PC-9 (cell line): ENCODE results near the gene MCM7. TPM values are rescaled to one million over a fixed set of nuclear protein-coding genes. Genes with fewer than 3 reads are reported as not detected.

ENCODE experiments used
- BruUV-seq: library from RNA; stranded (reverse); fragments of 400-500 nt; replicated peaks from 2 replicates; lab custom pipeline; 2021; lab: Mats Ljungman, UMichigan
- CTCF ChIA-PET: fragments of 300-600 bp; sonication (Branson Sonifier 250); formaldehyde crosslinking; loops from one replicate; lab custom pipeline; 2022; ENCODE audit warnings: antibody characterized with exemption; lab: Charles Lee
- POLR2A ChIA-PET: fragments of 300-600 bp; sonication (Branson Sonifier 250); formaldehyde crosslinking; loops from one replicate; lab custom pipeline; 2022; ENCODE audit warnings: antibody characterized with exemption; ENCODE audit not compliant: unreplicated experiment; lab: Charles Lee
- DNase-seq, 2 experiments: peaks; one replicate each; pipeline versions ENCODE4 v3.0.0 to v3.0.0-alpha.2; 2015 to 2022; ENCODE audit warnings: mixed read lengths in 1 of 2
- H2AFZ ChIP-seq: fragments of 200-600 bp; sonication (generic); 2 replicates; pipeline ENCODE4 v1.8.1; 2017; ENCODE audit warnings: antibody characterized with exemption
- H3F3A ChIP-seq: fragments of 200-600 bp; sonication (generic); 2 replicates; pipeline ENCODE4 v1.8.1; 2017; ENCODE audit warnings: antibody characterized with exemption, mild to moderate bottlenecking, low read depth; ENCODE audit not compliant: insufficient read depth
- H3K27ac ChIP-seq: fragments of 200-600 bp; sonication (generic); 2 replicates; pipeline ENCODE4 v1.6.1; 2016; ENCODE audit warnings: mixed run types
- H3K27me3 ChIP-seq: fragments of 200-600 bp; sonication (generic); 2 replicates; pipeline ENCODE4 v1.6.1; 2016; ENCODE audit warnings: low read depth, mixed run types; ENCODE audit not compliant: insufficient read depth
- H3K36me3 ChIP-seq: fragments of 200-600 bp; sonication (generic); 2 replicates; pipeline ENCODE4 v1.6.1; 2016; ENCODE audit warnings: low read depth, mixed run types
- H3K4me1 ChIP-seq: fragments of 200-600 bp; sonication (generic); replicated peaks from 2 replicates; pipeline ENCODE4 v1.6.1; 2016; ENCODE audit warnings: mixed run types; ENCODE audit not compliant: insufficient read depth
- H3K4me2 ChIP-seq: fragments of 200-600 bp; sonication (generic); 2 replicates; pipeline ENCODE4 v1.6.1; 2017; ENCODE audit warnings: mixed run types
- H3K4me3 ChIP-seq: fragments of 200-600 bp; sonication (generic); 2 replicates; pipeline ENCODE4 v1.6.1; 2016; ENCODE audit warnings: mixed run types
- H3K79me2 ChIP-seq: fragments of 200-600 bp; sonication (generic); 2 replicates; pipeline ENCODE4 v1.6.1; 2017; ENCODE audit warnings: low read depth, mixed run types
- H3K9me2 ChIP-seq: fragments of 200-600 bp; sonication (generic); 2 replicates; pipeline ENCODE4 v1.8.1; 2017; ENCODE audit warnings: mild to moderate bottlenecking; ENCODE audit not compliant: insufficient read depth
- H3K9me3 ChIP-seq: fragments of 200-600 bp; sonication (generic); 2 replicates; pipeline ENCODE4 v1.8.1; 2016; ENCODE audit warnings: low read depth; ENCODE audit not compliant: insufficient read depth
- H4K20me1 ChIP-seq: fragments of 200-600 bp; sonication (generic); 2 replicates; pipeline ENCODE4 v1.8.1; 2017; ENCODE audit not compliant: insufficient read depth
- EZH2 ChIP-seq: fragments of 200-600 bp; sonication (generic); IDR thresholded peaks from 2 replicates; pipeline ENCODE4 v1.8.0; 2017; ENCODE audit warnings: antibody characterized with exemption, low read depth
- intact Hi-C: fragments of 100-400 bp; cut with micrococcal nuclease; formaldehyde crosslinking; loops from one replicate; pipeline ENCODE4 v1.10.0; 2022; ENCODE audit not compliant: unreplicated experiment
- total RNA-seq: library from RNA; stranded (reverse); gene quantifications from 2 replicates; pipeline ENCODE4 v1.2.3, GENCODE V29; 2021
- TF ChIP-seq, protein P1 (sequence below): fragments of 200-600 bp; sonication (generic); conservative IDR thresholded peaks from 2 replicates; pipeline ENCODE4 v1.6.1; 2017; ENCODE audit warnings: mixed run types, antibody characterized with exemption, mild to moderate bottlenecking, moderate library complexity

MCM7 gene
- total RNA-seq, 1 experiment from 2014 or later, result 238 TPM

DNA sequence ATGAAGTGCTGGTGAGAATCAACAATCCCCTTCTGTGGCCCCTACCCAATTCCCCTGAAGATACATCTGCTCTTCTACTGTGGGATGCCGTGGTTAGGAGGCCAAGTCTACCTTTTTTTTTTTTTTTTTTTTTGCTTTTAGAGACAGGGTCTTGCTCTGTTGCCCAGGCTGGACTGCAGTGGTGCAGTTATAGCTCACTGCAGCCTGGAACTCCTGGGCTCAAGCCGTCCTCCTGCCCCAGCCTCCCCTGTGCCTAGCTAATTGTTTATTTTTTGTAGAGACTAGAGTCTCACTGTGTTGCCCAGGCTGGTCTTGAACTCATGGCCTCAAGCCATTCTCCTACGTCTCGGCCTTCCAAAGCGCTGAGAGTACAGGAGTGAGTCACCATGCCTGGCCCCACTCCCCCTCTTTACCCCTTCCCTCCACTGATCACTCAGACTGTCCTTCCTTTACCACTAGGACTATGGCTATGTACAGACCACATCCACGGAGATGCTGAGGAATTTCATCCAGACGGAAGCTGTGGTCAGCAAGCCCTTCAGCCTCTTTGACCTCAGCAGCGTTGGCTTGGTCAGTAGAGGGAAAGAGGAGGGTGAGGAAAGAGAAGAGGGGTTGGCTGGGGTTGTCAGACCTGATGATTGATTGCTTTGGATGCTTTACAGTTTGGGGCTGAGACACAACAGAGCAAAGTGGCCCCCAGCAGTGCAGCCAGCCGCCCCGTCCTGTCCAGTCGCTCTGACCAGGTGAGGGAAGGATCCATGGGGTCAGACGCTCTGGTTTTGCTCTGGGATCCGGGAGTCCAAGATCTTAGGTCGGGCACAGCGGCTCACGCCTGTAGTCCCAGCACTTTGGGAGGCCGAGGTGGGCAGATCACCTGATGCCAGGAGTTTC lies 2.0 kb upstream of the MCM7 start:
- peaks cover 31% of the 10 kb centered on the region for H3K79me2 ChIP-seq
- peak overlapping the region; percentile 87 for H3K4me2 ChIP-seq
- no peaks in the 10 kb centered on the region for H3K9me2 ChIP-seq
- ChIA-PET CTCF (interaction anchor here (0.6 kb wide), 2 partner anchors 8 to 22 kb away, joined by 6 read pairs; no protein-coding TSS in a partner anchor), POLR2A (interaction anchor here (0.6 kb wide), 1 partner anchor 21 kb away, joined by 6 read pairs; no protein-coding TSS in a partner anchor)
- peaks cover 22% of the 10 kb centered on the region for H3K36me3 ChIP-seq
- intact Hi-C loops, result no loop called here
- H3K4me1 ChIP-seq, result peaks cover 19% of the 10 kb centered on the region
- H3F3A ChIP-seq, result peaks cover 33% of the 10 kb centered on the region
- H3K4me3 ChIP-seq, result peak overlapping the region; percentile 99; the same call in 1 of the 2 replicates
- H4K20me1 ChIP-seq, result no peaks in the 10 kb centered on the region; the same call in 1 of the 2 replicates
- no peak for TF ChIP-seq EZH2
- TF ChIP-seq, protein P1, sequence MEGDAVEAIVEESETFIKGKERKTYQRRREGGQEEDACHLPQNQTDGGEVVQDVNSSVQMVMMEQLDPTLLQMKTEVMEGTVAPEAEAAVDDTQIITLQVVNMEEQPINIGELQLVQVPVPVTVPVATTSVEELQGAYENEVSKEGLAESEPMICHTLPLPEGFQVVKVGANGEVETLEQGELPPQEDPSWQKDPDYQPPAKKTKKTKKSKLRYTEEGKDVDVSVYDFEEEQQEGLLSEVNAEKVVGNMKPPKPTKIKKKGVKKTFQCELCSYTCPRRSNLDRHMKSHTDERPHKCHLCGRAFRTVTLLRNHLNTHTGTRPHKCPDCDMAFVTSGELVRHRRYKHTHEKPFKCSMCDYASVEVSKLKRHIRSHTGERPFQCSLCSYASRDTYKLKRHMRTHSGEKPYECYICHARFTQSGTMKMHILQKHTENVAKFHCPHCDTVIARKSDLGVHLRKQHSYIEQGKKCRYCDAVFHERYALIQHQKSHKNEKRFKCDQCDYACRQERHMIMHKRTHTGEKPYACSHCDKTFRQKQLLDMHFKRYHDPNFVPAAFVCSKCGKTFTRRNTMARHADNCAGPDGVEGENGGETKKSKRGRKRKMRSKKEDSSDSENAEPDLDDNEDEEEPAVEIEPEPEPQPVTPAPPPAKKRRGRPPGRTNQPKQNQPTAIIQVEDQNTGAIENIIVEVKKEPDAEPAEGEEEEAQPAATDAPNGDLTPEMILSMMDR, result no peak
- no peaks in the 10 kb centered on the region for H3K9me3 ChIP-seq
- BruUV-seq, result no TSS peak
- no peak for DNase-seq
- H3K27me3 ChIP-seq, result no peaks in the 10 kb centered on the region
- H2AFZ ChIP-seq, result no peak overlapping the region
- no peak overlapping the region for H3K27ac ChIP-seq

DNA sequence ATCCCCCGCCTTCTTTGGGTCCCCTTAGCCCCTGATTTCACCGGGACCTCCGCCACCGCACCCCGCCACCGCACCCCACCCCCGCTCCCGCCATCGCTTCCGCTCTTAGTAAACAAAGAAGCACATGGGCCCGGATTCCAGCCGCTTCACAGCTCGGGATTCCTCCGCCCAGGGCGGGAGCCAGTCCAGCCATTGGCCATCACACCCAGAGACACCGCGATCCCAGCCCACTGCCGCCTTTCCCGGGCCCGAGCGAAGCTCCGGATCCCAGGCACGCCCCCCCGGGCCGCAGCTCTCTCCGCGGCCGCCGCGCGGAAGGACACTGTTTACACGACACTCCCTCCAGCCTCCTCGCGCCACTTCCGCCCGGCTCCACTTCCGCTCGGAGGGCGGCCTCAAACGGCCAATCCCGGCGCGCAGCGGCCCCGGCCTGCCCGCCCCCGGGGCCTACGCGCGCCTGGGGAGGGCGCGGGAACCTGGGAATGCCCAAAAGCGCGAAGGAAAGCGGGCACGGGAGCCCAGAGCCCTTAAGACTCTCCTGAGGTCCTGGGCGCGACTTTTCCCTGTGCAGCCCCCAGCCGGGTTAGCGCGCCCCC lies 679 bp downstream of the MCM7 start:
- POLR2A ChIA-PET, result interaction anchor here (0.5 to 1.2 kb wide), 9 partner anchors 18 to 960 kb away, joined by 3 to 19 read pairs (median 7); partner anchors contain the start of gene LAMTOR4
- H3K79me2 ChIP-seq, result peaks cover 48% of the 10 kb centered on the region
- BruUV-seq, result no TSS peak

DNA sequence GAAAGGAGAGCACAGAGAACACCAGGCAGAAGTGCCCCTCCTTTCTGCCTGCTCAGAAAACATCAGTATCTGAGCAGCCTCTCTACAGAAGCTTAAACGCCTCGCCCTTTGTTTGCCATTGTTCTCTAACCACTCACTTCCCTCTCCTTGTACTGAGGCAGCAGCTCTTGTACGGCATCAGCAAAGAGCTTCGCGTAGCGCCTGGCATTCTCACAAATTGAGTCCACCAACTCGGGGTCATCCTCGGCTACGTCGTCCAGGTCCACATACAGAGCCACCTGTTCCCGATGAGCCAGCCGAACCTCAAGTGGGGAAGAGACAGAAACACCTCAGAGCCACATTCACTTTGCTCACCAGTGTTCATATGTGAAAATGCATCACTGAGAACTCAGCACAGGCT lies 1.7 kb downstream of the MCM7 start:
- H4K20me1 ChIP-seq, result peaks cover 15% of the 10 kb centered on the region; the same call in 1 of the 2 replicates
- peaks cover 48% of the 10 kb centered on the region for H3K79me2 ChIP-seq
- TF ChIP-seq, protein P1, result no peak
- no peak for TF ChIP-seq EZH2
- no peak overlapping the region for H3K27ac ChIP-seq
- peaks cover 19% of the 10 kb centered on the region for H3K4me1 ChIP-seq
- H3K9me3 ChIP-seq, result no peaks in the 10 kb centered on the region
- no peaks in the 10 kb centered on the region for H3K27me3 ChIP-seq
- no peaks in the 10 kb centered on the region for H3K9me2 ChIP-seq
- H2AFZ ChIP-seq, result no peak overlapping the region
- H3F3A ChIP-seq, result peaks cover 70% of the 10 kb centered on the region
- peaks cover 43% of the 10 kb centered on the region for H3K36me3 ChIP-seq
- ChIA-PET CTCF (interaction anchor here (0.6 kb wide), 1 partner anchor 218 kb away, joined by 3 read pairs; no protein-coding TSS in a partner anchor), POLR2A (no interaction called here)
- no peak for DNase-seq
- peak overlapping the region; percentile 94 for H3K4me2 ChIP-seq
- intact Hi-C loops, result no loop called here
- H3K4me3 ChIP-seq, result peak overlapping the region; percentile 99
- BruUV-seq, result no TSS peak

More for the DNA sequence above, 679 bp downstream of the MCM7 start:
- Histone ChIP-seq H3F3A (peaks cover 60% of the 10 kb centered on the region), H2AFZ (peak overlapping the region; percentile 83), H3K9me2 (no peaks in the 10 kb centered on the region), H3K27ac (peak overlapping the region; percentile 74), H3K27me3 (no peaks in the 10 kb centered on the region), H3K4me1 (peaks cover 19% of the 10 kb centered on the region), H3K4me2 (peak overlapping the region; percentile 94), H3K4me3 (peak overlapping the region; percentile 99), H4K20me1 (peaks cover 6% of the 10 kb centered on the region; the same call in 1 of the 2 replicates), H3K36me3 (peaks cover 35% of the 10 kb centered on the region), H3K9me3 (no peaks in the 10 kb centered on the region)
- peak; percentile 84 to 96 for DNase-seq
- CTCF ChIA-PET, result interaction anchor here (0.6 to 1.8 kb wide), 2 partner anchors 16 to 18 kb away, joined by 3 to 12 read pairs; no protein-coding TSS in a partner anchor
- intact Hi-C loops, result loop anchor here (1.0 to 2.0 kb wide), 4 partner anchors 18 to 329 kb away; partner anchors contain the start of genes CNPY4, MBLAC1, MEPCE and TAF6
- TF ChIP-seq EZH2, result no peak
